K562 (cell line): ENCODE measurements around the gene MRM2.

Experiments used
- BRCA1 ChIP-seq, 2 experiments: fragments of 450-650 bp in 1 of 2; sonication (generic) in 1 of 2; formaldehyde crosslinking in 1 of 2; IDR thresholded peaks; 2 replicates each; pipeline versions ENCODE4 v1.5.0 to v1.6.1; 2017 to 2020; ENCODE audit warnings: mild to moderate bottlenecking in 1 of 2, missing genetic modification reagents in 1 of 2
- EZH2 ChIP-seq: IDR thresholded peaks from 2 replicates; pipeline ENCODE4 v1.6.1; 2012; ENCODE audit warnings: low read depth, mild to moderate bottlenecking, inconsistent platforms, low read length, borderline replicate concordance
- NRF1 ChIP-seq, 2 experiments: fragments of 450-650 bp; IDR thresholded peaks in 1 of 2; conservative IDR thresholded peaks in 1 of 2; 2 replicates each; pipeline ENCODE4 v1.6.1; 2014; ENCODE audit warnings: mild to moderate bottlenecking in 2 of 2
- PBX2 ChIP-seq, 2 experiments: IDR thresholded peaks in 1 of 2; conservative IDR thresholded peaks in 1 of 2; 2 replicates each; pipeline ENCODE4 v1.6.1; 2016; ENCODE audit warnings: low read depth in 2 of 2, mild to moderate bottlenecking in 1 of 2, missing compliant biosample characterization in 1 of 2, missing genetic modification characterization in 1 of 2, moderate library complexity in 1 of 2
- POLR2AphosphoS5 ChIP-seq: IDR thresholded peaks from 2 replicates; pipeline ENCODE4 v1.6.1; 2011; ENCODE audit warnings: mild to moderate bottlenecking, low read depth, low read length, moderate library complexity; ENCODE audit not compliant: control insufficient read depth, insufficient read depth

DNA sequence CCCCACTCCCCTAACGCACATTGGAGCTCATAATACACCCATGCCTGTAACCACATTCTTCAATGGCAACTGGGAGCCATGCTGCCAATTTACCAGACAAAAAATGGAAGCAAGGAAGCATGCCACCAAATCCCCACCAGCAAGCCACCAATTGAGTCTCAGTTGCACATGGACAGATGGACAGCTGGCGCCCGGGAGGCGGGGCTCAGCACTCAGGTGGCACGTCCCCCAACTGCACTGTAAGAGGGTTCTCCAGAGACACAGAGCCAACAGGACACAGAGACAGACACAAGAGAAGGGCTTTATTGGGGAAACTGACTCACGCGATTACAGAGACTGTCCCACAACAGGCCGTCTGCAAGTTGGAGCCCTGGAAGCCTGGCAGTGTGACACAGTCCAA lies 11.8 kb downstream of the MRM2 start:
- TF ChIP-seq EZH2 (no peak), NRF1 (conservative IDR thresholded peaks at IDR 0.05 in 1 of 2, IDR thresholded peaks at IDR 0.05 in 1 of 2) (no peak), POLR2AphosphoS5 (no peak), BRCA1 (IDR thresholded peaks at IDR 0.05) (no peak), BRCA1 (CRISPR knock-in tag; IDR thresholded peaks at IDR 0.05) (no peak), PBX2 (CRISPR knock-in tag; IDR thresholded peaks at IDR 0.05; ENCODE audit: low read depth) (no peak), PBX2 (tag; conservative IDR thresholded peaks at IDR 0.05; ENCODE audit: low read depth) (no peak)
